GM18951 (cell line): ENCODE measurements around the gene EBLN1.
A peak's percentile ranks its signal among the peaks of the same experiment; 100 is the strongest.

Experiments
- POLR2A ChIP-seq: IDR thresholded peaks from 4 replicates; pipeline ENCODE4 v1.6.1; 2011; ENCODE audit warnings: mild to moderate bottlenecking; ENCODE audit not compliant: insufficient read length, insufficient read depth; ENCODE audit errors: extremely low read depth
- in situ Hi-C: fragments of 300-500 bp; cut with MboI; formaldehyde crosslinking; loops from one replicate; pipeline ENCODE4 v1.12.0; 2022; ENCODE audit warnings: low sequenced_read_pairs, mixed read lengths, inconsistent platforms; ENCODE audit not compliant: unreplicated experiment

The EBLN1 gene

DNA sequence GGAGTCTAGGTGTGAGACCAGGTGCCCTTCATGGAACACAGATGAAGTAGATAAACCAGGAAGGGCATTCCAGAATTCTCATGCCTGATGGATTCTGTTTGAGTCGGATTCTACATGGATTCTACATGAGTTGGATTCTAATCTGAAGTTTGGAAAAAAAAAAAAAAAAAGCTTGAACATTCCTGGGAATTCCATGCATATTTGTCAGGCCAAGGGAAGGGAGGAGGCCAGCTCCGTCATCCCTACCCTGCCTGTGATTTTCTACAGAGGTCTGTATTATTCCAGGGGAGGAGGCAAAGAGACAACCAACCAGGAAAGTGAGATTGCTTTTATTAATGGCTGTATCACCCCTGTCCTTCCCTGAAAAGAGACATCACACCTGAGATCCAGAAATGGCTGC, 27.8 kb upstream of the EBLN1 start:
- TF ChIP-seq POLR2A = no peak
- in situ Hi-C loops = no loop called here

- in situ Hi-C loops = no loop called here
- TF ChIP-seq POLR2A = no peak
These were observed 27.0 kb upstream of the EBLN1 start for GRCh38 chr10:22244855-22245254.

GRCh38 chr10:22244001-22244400, 26.2 kb upstream of the EBLN1 start:
- in situ Hi-C loops = no loop called here
- no peak for TF ChIP-seq POLR2A

DNA sequence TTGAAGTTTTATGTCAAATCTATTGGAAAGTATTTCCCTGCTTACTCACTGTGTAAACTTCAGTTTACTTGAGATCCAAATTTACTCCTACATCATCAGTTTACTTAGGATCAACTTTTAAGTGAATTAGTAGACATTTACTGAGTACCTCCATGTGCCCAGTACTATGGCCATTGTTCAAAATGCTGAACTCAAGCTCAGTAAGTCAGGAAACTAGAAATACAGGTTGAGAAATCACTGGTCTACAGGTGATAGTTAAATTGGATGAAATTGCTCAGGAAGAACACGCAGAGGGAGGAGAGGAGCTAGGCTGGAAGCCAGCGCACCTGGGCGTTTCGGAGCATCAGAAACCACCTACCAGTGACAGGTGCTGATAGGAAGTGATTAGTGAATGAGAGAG, 25.5 kb upstream of the EBLN1 start:
- TF ChIP-seq POLR2A = no peak
- in situ Hi-C loops = no loop called here

GRCh38 chr10:22231260-22231659, 13.4 kb upstream of the EBLN1 start:
- no peak for TF ChIP-seq POLR2A
- in situ Hi-C loops = no loop called here

- in situ Hi-C loops = no loop called here
- TF ChIP-seq POLR2A = no peak
These were observed 12.5 kb upstream of the EBLN1 start for GRCh38 chr10:22230158-22230833.

DNA sequence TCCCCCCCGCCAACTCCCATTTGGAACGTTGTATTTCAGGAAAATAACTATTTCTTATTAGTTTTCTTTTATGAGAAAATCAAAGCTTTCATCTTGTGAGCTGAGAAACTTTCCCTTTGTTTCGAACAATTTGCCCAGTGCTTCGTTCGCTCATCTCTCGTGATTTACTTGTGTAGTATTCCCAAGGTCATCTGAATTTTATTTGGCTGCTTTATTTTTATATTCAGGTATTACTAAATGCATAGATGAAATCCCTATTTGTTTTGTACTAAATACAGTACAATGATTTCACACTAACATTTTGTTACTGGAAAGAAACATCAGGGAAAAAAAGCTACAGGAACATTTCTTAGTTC, 12.0 kb upstream of the EBLN1 start:
- in situ Hi-C loops = no loop called here
- TF ChIP-seq POLR2A = no peak

GRCh38 chr10:22228943-22229801, 11.4 kb upstream of the EBLN1 start:
- in situ Hi-C loops = no loop called here
- peak; percentile 29 for TF ChIP-seq POLR2A

GRCh38 chr10:22228167-22228938, 10.5 kb upstream of the EBLN1 start:
- in situ Hi-C loops = no loop called here
- TF ChIP-seq POLR2A = no peak

DNA sequence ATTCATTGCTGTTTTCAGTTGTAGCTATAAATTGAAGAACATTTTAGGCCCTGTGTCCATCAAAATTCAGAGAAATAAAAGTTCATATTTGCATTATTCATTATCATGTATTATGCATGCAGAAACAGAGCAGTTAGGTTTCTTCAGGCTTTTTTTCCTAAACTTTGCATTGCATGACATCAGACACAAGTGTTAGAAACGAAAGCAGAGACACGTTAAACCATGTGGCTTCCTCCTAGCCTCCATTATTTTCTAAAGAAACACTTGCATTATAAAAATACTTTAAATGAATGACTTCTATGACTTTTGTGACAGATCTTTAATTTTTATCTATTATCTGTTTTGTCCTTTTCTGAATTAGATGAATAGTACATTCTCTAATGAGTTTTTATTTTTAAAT, 8.8 kb upstream of the EBLN1 start:
- in situ Hi-C loops = no loop called here
- no peak for TF ChIP-seq POLR2A

GRCh38 chr10:22222236-22223190, 4.7 kb upstream of the EBLN1 start:
- TF ChIP-seq POLR2A = no peak
- in situ Hi-C loops = no loop called here

GRCh38 chr10:22219308-22219707, 1.5 kb upstream of the EBLN1 start:
- in situ Hi-C loops = no loop called here
- no peak for TF ChIP-seq POLR2A
